IPS-20b (cell line): ENCODE measurements around the gene PRKD1.

ENCODE experiments used
- H3K27ac ChIP-seq: one replicate; pipeline ENCODE4 v1.5.1; 2013; ENCODE audit warnings: low read length
- H3K27me3 ChIP-seq: 2 replicates; pipeline ENCODE4 v1.6.1; 2013; ENCODE audit warnings: mild to moderate bottlenecking, low read length, inconsistent platforms; ENCODE audit not compliant: insufficient read depth
- H3K36me3 ChIP-seq: 2 replicates; pipeline ENCODE4 v1.6.1; 2013; ENCODE audit warnings: low read depth, mild to moderate bottlenecking, inconsistent platforms, low read length, moderate library complexity; ENCODE audit not compliant: insufficient read depth
- H3K4me1 ChIP-seq: 2 replicates; pipeline ENCODE4 v1.6.1; 2013; ENCODE audit warnings: mild to moderate bottlenecking, control low read depth, inconsistent platforms, low read length, moderate library complexity; ENCODE audit not compliant: insufficient read depth
- H3K4me3 ChIP-seq: 2 replicates; pipeline ENCODE4 v1.5.1; 2013; ENCODE audit warnings: mild to moderate bottlenecking, low read length, inconsistent platforms
- H3K9ac ChIP-seq: 2 replicates; pipeline ENCODE4 v1.6.1; 2013; ENCODE audit warnings: low read depth, mild to moderate bottlenecking, inconsistent platforms, low read length, moderate library complexity
- H3K9me3 ChIP-seq: 2 replicates; pipeline ENCODE4 v1.6.1; 2013; ENCODE audit warnings: mild to moderate bottlenecking, low read depth, low read length, inconsistent platforms; ENCODE audit not compliant: insufficient read depth

The PRKD1 gene

GRCh38 chr14:29927376-29928116 lies at the start of gene PRKD1:
Gene PRKD1, minus strand, starts transcription at chr14:29927847.
- Histone ChIP-seq H3K4me3 (peak within 1 kb of the TSS; percentile 92), H3K36me3 (no peaks in the 10 kb centered on the region), H3K9me3 (no peaks in the 10 kb centered on the region), H3K27ac (no peak within 1 kb of the TSS), H3K4me1 (peaks cover 24% of the 10 kb centered on the region), H3K9ac (peak within 1 kb of the TSS; percentile 45; the same call in 1 of the 2 replicates), H3K27me3 (peaks cover 63% of the 10 kb centered on the region)

- Histone ChIP-seq H3K4me1 (no peaks in the 10 kb centered on the region), H3K9ac (no peak overlapping the region), H3K27me3 (no peaks in the 10 kb centered on the region), H3K4me3 (no peak overlapping the region), H3K27ac (no peak overlapping the region), H3K9me3 (no peaks in the 10 kb centered on the region), H3K36me3 (no peaks in the 10 kb centered on the region)
Observed at GRCh38 chr14:29971101-29971500, 43.5 kb upstream of the PRKD1 start.

GRCh38 chr14:29955087-29955486 lies 27.4 kb upstream of the PRKD1 start:
- Histone ChIP-seq H3K27ac (no peak overlapping the region), H3K9me3 (no peaks in the 10 kb centered on the region), H3K27me3 (no peaks in the 10 kb centered on the region), H3K4me3 (no peak overlapping the region), H3K4me1 (no peaks in the 10 kb centered on the region), H3K36me3 (no peaks in the 10 kb centered on the region), H3K9ac (no peak overlapping the region)

- H3K27ac ChIP-seq, result no peak overlapping the region
- no peaks in the 10 kb centered on the region for H3K4me1 ChIP-seq
- no peak overlapping the region for H3K9ac ChIP-seq
- no peaks in the 10 kb centered on the region for H3K9me3 ChIP-seq
- no peaks in the 10 kb centered on the region for H3K36me3 ChIP-seq
- H3K27me3 ChIP-seq, result no peaks in the 10 kb centered on the region
- H3K4me3 ChIP-seq, result no peak overlapping the region
Observed at GRCh38 chr14:29953501-29953900, 25.9 kb upstream of the PRKD1 start.

- Histone ChIP-seq H3K9me3 (peaks cover 6% of the 10 kb centered on the region; the same call in 1 of the 2 replicates), H3K4me3 (no peak overlapping the region), H3K36me3 (no peaks in the 10 kb centered on the region), H3K27me3 (peaks cover 38% of the 10 kb centered on the region), H3K4me1 (peaks cover 8% of the 10 kb centered on the region; the same call in 1 of the 2 replicates), H3K27ac (no peak overlapping the region), H3K9ac (no peak overlapping the region)
Observed at GRCh38 chr14:29944091-29944490, 16.4 kb upstream of the PRKD1 start.

GRCh38 chr14:29941401-29941800 lies 13.8 kb upstream of the PRKD1 start:
- H3K4me1 ChIP-seq, result peaks cover 8% of the 10 kb centered on the region; the same call in 1 of the 2 replicates
- no peaks in the 10 kb centered on the region for H3K36me3 ChIP-seq
- no peak overlapping the region for H3K27ac ChIP-seq
- H3K9me3 ChIP-seq, result peaks cover 4% of the 10 kb centered on the region; the same call in 1 of the 2 replicates
- H3K4me3 ChIP-seq, result no peak overlapping the region
- H3K27me3 ChIP-seq, result peaks cover 39% of the 10 kb centered on the region
- no peak overlapping the region for H3K9ac ChIP-seq

GRCh38 chr14:29940482-29940881 lies 12.8 kb upstream of the PRKD1 start:
- no peak overlapping the region for H3K9ac ChIP-seq
- H3K4me3 ChIP-seq, result no peak overlapping the region
- H3K4me1 ChIP-seq, result peaks cover 8% of the 10 kb centered on the region; the same call in 1 of the 2 replicates
- H3K27ac ChIP-seq, result no peak overlapping the region
- H3K36me3 ChIP-seq, result no peaks in the 10 kb centered on the region
- H3K9me3 ChIP-seq, result peaks cover 2% of the 10 kb centered on the region; the same call in 1 of the 2 replicates
- peaks cover 39% of the 10 kb centered on the region for H3K27me3 ChIP-seq

- Histone ChIP-seq H3K27ac (no peak overlapping the region), H3K4me3 (no peak overlapping the region), H3K9ac (no peak overlapping the region), H3K4me1 (peaks cover 13% of the 10 kb centered on the region; the same call in 1 of the 2 replicates), H3K9me3 (no peaks in the 10 kb centered on the region), H3K36me3 (no peaks in the 10 kb centered on the region), H3K27me3 (peaks cover 29% of the 10 kb centered on the region)
Observed at GRCh38 chr14:29937116-29937515, 9.5 kb upstream of the PRKD1 start.

GRCh38 chr14:29930283-29930682 lies 2.6 kb upstream of the PRKD1 start:
- no peaks in the 10 kb centered on the region for H3K9me3 ChIP-seq
- H3K27ac ChIP-seq, result no peak overlapping the region
- H3K4me1 ChIP-seq, result peaks cover 18% of the 10 kb centered on the region
- no peak overlapping the region for H3K9ac ChIP-seq
- peaks cover 50% of the 10 kb centered on the region for H3K27me3 ChIP-seq
- H3K4me3 ChIP-seq, result no peak overlapping the region
- H3K36me3 ChIP-seq, result no peaks in the 10 kb centered on the region

- H3K36me3 ChIP-seq, result no peaks in the 10 kb centered on the region
- H3K4me1 ChIP-seq, result peaks cover 27% of the 10 kb centered on the region
- H3K27ac ChIP-seq, result no peak overlapping the region
- H3K27me3 ChIP-seq, result peaks cover 63% of the 10 kb centered on the region
- H3K9ac ChIP-seq, result peak overlapping the region; percentile 23; the same call in 1 of the 2 replicates
- H3K9me3 ChIP-seq, result no peaks in the 10 kb centered on the region
- peak overlapping the region; percentile 64 for H3K4me3 ChIP-seq
Observed at GRCh38 chr14:29928117-29928640, 532 bp upstream of the PRKD1 start.

- no peak overlapping the region for H3K27ac ChIP-seq
- H3K4me3 ChIP-seq, result peak overlapping the region; percentile 92
Observed at GRCh38 chr14:29926701-29927375, 809 bp downstream of the PRKD1 start.

More at GRCh38 chr14:29926701-29927375, 809 bp downstream of the PRKD1 start:
- Histone ChIP-seq H3K36me3 (no peaks in the 10 kb centered on the region), H3K4me1 (peaks cover 24% of the 10 kb centered on the region), H3K27me3 (peaks cover 63% of the 10 kb centered on the region), H3K9me3 (no peaks in the 10 kb centered on the region), H3K9ac (peak overlapping the region; percentile 45; the same call in 1 of the 2 replicates)
